ENCODE results near the gene UIMC1. TPM values are rescaled to one million over a fixed set of nuclear protein-coding genes. Genes with fewer than 3 reads are reported as not detected.
"Not testable (repeated sequence)": the region's sequence is repeated elsewhere in the genome, so short reads cannot be mapped to it uniquely, and the experiment has no call there.

Gene UIMC1
- polyA plus RNA-seq, 1 donor: 29.0 TPM

- DNase-seq: peak; percentile 78
These were observed 837 bp downstream of the UIMC1 start for GRCh38 chr5:177005619-177006264.

GRCh38 chr5:177004961-177005360 lies 1.6 kb downstream of the UIMC1 start:
- no peak for DNase-seq

GRCh38 chr5:177003649-177004048 lies 2.9 kb downstream of the UIMC1 start:
- no peak for DNase-seq

GRCh38 chr5:176999526-176999925 lies 7.1 kb downstream of the UIMC1 start:
- not testable (repeated sequence) for DNase-seq

- DNase-seq: no peak
These were observed 7.8 kb downstream of the UIMC1 start for GRCh38 chr5:176998828-176999227.

- DNase-seq: no peak
These were observed 9.8 kb downstream of the UIMC1 start for GRCh38 chr5:176996780-176997179.

GRCh38 chr5:176995896-176996767 lies 10.4 kb downstream of the UIMC1 start:
- no peak for DNase-seq

GRCh38 chr5:176995122-176995490 lies 11.5 kb downstream of the UIMC1 start:
- DNase-seq: no peak

GRCh38 chr5:176994460-176995121 lies 12.0 kb downstream of the UIMC1 start:
- no peak for DNase-seq

- DNase-seq: not testable (repeated sequence)
These were observed 13.5 kb downstream of the UIMC1 start for GRCh38 chr5:176993081-176993480.

GRCh38 chr5:176987583-176987982 lies 19.0 kb downstream of the UIMC1 start:
- no peak for DNase-seq

GRCh38 chr5:176986280-176986679 lies 20.3 kb downstream of the UIMC1 start:
- no peak for DNase-seq

- no peak for DNase-seq
These were observed 21.1 kb downstream of the UIMC1 start for GRCh38 chr5:176985516-176985915.

- not testable (repeated sequence) for DNase-seq
These were observed 22.4 kb downstream of the UIMC1 start for GRCh38 chr5:176984176-176984575.

GRCh38 chr5:176983593-176983992 lies 23.0 kb downstream of the UIMC1 start:
- not testable (repeated sequence) for DNase-seq

GRCh38 chr5:176983112-176983511 lies 23.5 kb downstream of the UIMC1 start:
- DNase-seq: not testable (repeated sequence)

- no peak for DNase-seq
These were observed 25.8 kb downstream of the UIMC1 start for GRCh38 chr5:176980818-176981217.

GRCh38 chr5:176979669-176980068 lies 26.9 kb downstream of the UIMC1 start:
- DNase-seq: no peak

GRCh38 chr5:176965633-176966032 lies 40.9 kb downstream of the UIMC1 start:
- DNase-seq: no peak

GRCh38 chr5:176959051-176959450 lies 47.5 kb downstream of the UIMC1 start:
- peak; percentile 7 for DNase-seq

GRCh38 chr5:176956756-176957155 lies 49.8 kb downstream of the UIMC1 start:
- DNase-seq: no peak

- DNase-seq: no peak
These were observed 50.7 kb downstream of the UIMC1 start for GRCh38 chr5:176955895-176956294.

GRCh38 chr5:176954050-176954449 lies 52.5 kb downstream of the UIMC1 start:
- DNase-seq: no peak
